Mucosa of rectum (tissue), 2 donors: Measurements from ENCODE around the gene IRS1.

ENCODE experiments used
- H3K27ac ChIP-seq, 2 donors: one replicate each; pipeline ENCODE4 v1.7.0; 2013; ENCODE audit warnings: inconsistent platforms in 2 of 2, low read depth in 2 of 2, low read length in 2 of 2
- H3K27me3 ChIP-seq, 2 donors: one replicate each; pipeline ENCODE4 v1.7.0; 2013; ENCODE audit warnings: low read length in 2 of 2; ENCODE audit not compliant: control insufficient read depth in 2 of 2, insufficient read depth in 2 of 2
- H3K36me3 ChIP-seq, 2 donors: one replicate each; pipeline ENCODE4 v1.7.0; 2013; ENCODE audit warnings: low read length in 2 of 2; ENCODE audit not compliant: control insufficient read depth in 2 of 2, insufficient read depth in 2 of 2
- H3K4me1 ChIP-seq, 2 donors: one replicate each; pipeline ENCODE4 v1.7.0; 2013; ENCODE audit warnings: low read length in 2 of 2, mild to moderate bottlenecking in 1 of 2; ENCODE audit not compliant: control insufficient read depth in 2 of 2, insufficient read depth in 2 of 2
- H3K4me3 ChIP-seq, 2 donors: one replicate each; pipeline ENCODE4 v1.7.0; 2013; ENCODE audit warnings: low read length in 2 of 2
- H3K9ac ChIP-seq, 2 donors: one replicate each; pipeline ENCODE4 v1.7.0; 2013; ENCODE audit warnings: low read length in 2 of 2, low read depth in 1 of 2, mild to moderate bottlenecking in 1 of 2
- H3K9me3 ChIP-seq, 2 donors: one replicate each; pipeline ENCODE4 v1.7.0; 2013; ENCODE audit warnings: low read length in 2 of 2; ENCODE audit not compliant: control insufficient read depth in 2 of 2
- donor health status: healthy.
- donor health status: Normal muscosa, but diverticular disease.

Gene IRS1

DNA sequence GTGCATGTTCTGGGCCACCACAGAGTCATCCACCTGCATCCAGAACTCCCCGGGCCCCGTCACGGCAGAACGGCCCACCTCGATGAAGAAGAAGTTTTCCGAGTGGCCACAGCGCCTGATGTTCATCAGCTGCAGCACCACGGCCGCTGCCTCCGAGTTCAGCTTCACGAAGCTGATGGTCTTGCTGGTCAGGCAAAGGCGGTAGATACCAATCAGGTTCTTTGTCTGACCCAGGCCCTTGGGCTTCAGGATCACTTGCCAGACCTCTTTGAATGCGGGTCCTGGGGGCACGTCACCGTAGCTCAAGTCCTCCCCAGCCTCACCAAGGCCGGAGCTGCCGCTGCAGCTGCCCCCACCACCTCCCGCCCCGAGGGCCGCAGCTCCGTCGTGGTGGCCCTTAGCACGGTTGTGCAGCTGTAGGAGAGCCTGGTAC is 1.6 kb downstream of the IRS1 start:
- peaks cover 23 to 25% of the 10 kb centered on the region in 2 donors for H3K4me1 ChIP-seq
- peak overlapping the region; percentile 75 to 98 for H3K4me3 ChIP-seq
- peaks cover 0 to 2% of the 10 kb centered on the region in 2 donors for H3K36me3 ChIP-seq
- H3K27ac ChIP-seq: peak overlapping the region; percentile 84
- no peaks in the 10 kb centered on the region for H3K27me3 ChIP-seq
- H3K9ac ChIP-seq: peak overlapping the region; percentile 38 to 73
- H3K9me3 ChIP-seq: no peaks in the 10 kb centered on the region

DNA sequence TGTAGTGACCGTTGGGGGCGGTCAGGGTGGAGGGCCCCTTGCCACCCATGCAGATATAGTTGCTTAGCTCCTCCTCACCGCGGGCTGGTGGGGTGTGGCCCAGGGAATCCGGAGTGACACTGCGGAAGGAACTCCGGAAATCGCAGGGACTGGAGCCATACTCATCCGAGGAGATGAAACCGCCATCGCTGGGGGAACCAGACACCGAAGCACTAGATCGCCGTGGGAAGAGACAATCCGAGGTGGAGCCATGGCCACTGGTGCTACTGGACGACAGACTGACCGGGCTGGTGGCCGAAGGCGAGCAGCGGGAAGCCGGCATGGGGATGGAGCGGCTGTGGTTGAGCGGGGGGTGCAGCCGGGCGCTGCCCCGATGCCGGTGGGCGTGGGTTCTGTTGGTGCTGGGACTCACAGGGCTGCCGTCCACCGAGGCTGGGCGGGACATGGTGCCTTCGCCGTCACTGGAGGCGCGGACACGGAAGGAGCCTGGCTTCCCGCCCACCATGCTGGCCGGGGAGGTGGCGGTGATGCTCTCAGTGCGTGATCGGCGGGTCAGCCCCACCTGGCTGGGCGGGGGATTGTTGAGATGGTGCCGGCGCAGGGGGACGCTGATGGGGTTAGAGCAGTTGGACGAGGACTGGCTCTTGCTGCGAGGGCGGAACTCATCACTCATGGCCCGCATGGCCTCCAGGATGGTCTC is 2.2 kb downstream of the IRS1 start:
- no peaks in the 10 kb centered on the region for H3K9me3 ChIP-seq
- no peaks in the 10 kb centered on the region for H3K27me3 ChIP-seq
- peak overlapping the region in 1 of 2 donors; percentile 73 for H3K9ac ChIP-seq
- H3K4me1 ChIP-seq: peaks cover 23 to 29% of the 10 kb centered on the region in 2 donors
- peak overlapping the region; percentile 84 for H3K27ac ChIP-seq
- H3K4me3 ChIP-seq: peak overlapping the region; percentile 75 to 98
- H3K36me3 ChIP-seq: peaks cover 0 to 2% of the 10 kb centered on the region in 2 donors

DNA sequence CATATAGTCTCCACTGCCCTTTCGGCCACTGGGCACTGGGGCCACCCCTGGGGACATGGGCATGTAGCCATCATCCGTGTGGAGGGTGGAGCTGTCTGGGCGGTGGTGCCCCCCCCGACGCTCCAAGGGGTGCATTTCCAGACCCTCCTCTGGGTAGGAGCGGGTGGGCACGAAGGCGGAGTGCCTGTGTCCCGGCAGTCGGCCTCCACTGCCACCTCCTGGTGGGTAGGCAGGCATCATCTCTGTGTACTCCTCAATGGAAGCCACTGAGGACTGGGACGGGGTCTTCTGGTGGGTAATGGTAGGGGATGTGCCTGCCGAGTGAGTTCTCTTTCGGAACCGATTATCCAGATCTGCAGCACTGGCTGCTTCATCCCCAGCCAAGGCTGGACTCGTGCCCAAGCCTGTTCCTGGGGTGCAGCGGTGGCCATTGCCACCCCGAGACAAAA is 2.8 kb downstream of the IRS1 start:
- H3K9me3 ChIP-seq: no peaks in the 10 kb centered on the region
- peak overlapping the region in 1 of 2 donors; percentile 75 for H3K4me3 ChIP-seq
- no peaks in the 10 kb centered on the region for H3K27me3 ChIP-seq
- peak overlapping the region in 1 of 2 donors; percentile 41 for H3K9ac ChIP-seq
- H3K27ac ChIP-seq: peak overlapping the region; percentile 84
- peaks cover 27 to 33% of the 10 kb centered on the region in 2 donors for H3K4me1 ChIP-seq
- H3K36me3 ChIP-seq: peaks cover 0 to 2% of the 10 kb centered on the region in 2 donors

DNA sequence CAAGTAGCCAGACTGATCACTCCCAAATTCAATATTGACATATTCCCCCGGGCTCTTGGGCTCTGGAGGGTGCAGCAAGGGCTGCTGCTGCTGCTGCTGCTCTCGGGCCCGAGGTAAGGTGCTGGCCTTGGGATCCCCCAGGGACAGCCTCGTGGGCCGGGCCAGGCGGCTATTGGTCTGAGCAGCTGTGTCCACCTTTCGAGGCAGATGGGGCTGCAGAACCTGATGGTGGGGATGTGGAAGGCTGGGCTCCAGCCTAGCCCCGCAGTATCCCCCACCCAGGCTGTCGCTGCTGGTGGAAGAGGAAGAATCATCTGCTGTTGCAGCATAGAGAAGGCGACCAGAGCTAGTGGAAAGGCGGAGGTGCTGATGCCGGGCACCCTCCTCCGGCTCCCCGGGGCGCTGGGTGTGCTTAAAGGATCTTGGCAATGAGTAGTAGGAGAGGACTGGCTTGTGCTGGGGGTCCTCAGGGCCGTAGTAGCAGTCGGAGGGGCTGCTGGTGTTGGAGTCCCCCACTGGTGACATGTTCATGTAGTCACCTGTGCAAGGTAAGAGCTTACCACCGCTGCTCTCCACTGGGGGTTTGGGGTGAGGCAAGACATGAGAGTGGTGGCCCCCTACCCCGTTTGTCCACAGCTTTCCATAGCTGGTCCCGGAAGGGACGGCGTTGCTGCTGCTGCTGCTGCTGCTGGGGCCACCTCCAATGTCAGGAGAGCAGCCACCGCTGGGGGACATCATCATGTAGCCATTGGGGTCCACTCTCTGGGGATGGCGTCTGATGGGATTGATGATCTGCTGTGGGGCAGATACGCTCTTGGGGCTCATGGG is 3.4 kb downstream of the IRS1 start:
- Histone ChIP-seq H3K4me3 (peak overlapping the region in 1 of 2 donors; percentile 75), H3K4me1 (peaks cover 22 to 30% of the 10 kb centered on the region in 2 donors), H3K9ac (peak overlapping the region in 1 of 2 donors; percentile 41), H3K27ac (peak overlapping the region; percentile 61 to 84), H3K9me3 (no peaks in the 10 kb centered on the region), H3K27me3 (no peaks in the 10 kb centered on the region), H3K36me3 (peaks cover 0 to 2% of the 10 kb centered on the region in 2 donors)

DNA sequence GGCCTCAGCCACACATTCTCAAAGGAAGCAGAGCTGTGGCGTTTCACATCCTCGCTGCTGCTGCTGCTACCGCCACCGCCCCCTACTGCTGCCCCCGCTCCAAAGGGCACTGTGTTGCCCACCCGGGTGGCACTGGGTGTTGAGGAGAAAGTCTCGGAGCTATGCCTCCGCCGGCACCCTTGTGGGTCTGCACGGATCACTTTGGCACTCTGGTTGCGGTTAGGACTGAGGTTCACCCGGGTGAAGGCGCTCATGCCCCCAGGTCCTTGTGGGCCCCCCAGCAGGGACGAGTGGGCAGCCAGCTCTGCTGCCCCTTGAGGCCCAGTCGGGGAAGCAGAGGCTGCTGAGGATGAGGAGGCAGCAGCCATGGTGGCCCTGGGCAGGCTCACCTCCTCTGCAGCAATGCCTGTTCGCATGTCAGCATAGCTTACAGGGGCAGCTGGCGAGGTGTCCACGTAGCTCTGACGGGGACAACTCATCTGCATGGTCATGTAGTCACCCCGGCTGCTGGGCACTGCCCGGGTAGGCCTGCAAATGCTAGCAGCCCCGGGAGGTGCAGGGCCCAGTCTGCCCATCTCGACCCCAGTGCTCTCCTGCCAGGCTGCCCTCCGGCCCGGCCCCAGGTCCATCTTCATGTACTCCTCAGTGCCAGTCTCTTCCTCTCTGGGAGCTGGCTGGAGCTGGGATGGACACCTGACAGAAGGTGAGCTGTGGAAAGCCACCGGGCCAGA is 4.2 kb downstream of the IRS1 start:
- no peaks in the 10 kb centered on the region for H3K9me3 ChIP-seq
- H3K27ac ChIP-seq: peak overlapping the region; percentile 61 to 84
- H3K36me3 ChIP-seq: peaks cover 0 to 2% of the 10 kb centered on the region in 2 donors
- peak overlapping the region in 1 of 2 donors; percentile 55 for H3K4me3 ChIP-seq
- H3K4me1 ChIP-seq: peaks cover 17 to 26% of the 10 kb centered on the region in 2 donors
- H3K27me3 ChIP-seq: no peaks in the 10 kb centered on the region
- H3K9ac ChIP-seq: peak overlapping the region in 1 of 2 donors; percentile 49

GRCh38 chr2:226794751-226795171 is 4.9 kb downstream of the IRS1 start:
- H3K9me3 ChIP-seq: no peaks in the 10 kb centered on the region
- H3K27ac ChIP-seq: peak overlapping the region; percentile 61 to 84
- no peaks in the 10 kb centered on the region for H3K27me3 ChIP-seq
- H3K36me3 ChIP-seq: peaks cover 0 to 2% of the 10 kb centered on the region in 2 donors
- peaks cover 13 to 22% of the 10 kb centered on the region in 2 donors for H3K4me1 ChIP-seq
- H3K4me3 ChIP-seq: peak overlapping the region; percentile 2 to 55
- H3K9ac ChIP-seq: no peak overlapping the region

GRCh38 chr2:226794196-226794661 is 5.4 kb downstream of the IRS1 start:
- Histone ChIP-seq H3K36me3 (peaks cover 0 to 2% of the 10 kb centered on the region in 2 donors), H3K9ac (peak overlapping the region in 1 of 2 donors; percentile 19), H3K27ac (peak overlapping the region; percentile 0 to 61), H3K4me3 (peak overlapping the region; percentile 29 to 55), H3K9me3 (no peaks in the 10 kb centered on the region), H3K27me3 (no peaks in the 10 kb centered on the region), H3K4me1 (peaks cover 13 to 22% of the 10 kb centered on the region in 2 donors)

GRCh38 chr2:226793646-226794045 is 6.0 kb downstream of the IRS1 start:
- Histone ChIP-seq H3K9me3 (no peaks in the 10 kb centered on the region), H3K27ac (peak overlapping the region; percentile 0 to 61), H3K27me3 (no peaks in the 10 kb centered on the region), H3K9ac (peak overlapping the region in 1 of 2 donors; percentile 19), H3K4me1 (peaks cover 13 to 22% of the 10 kb centered on the region in 2 donors), H3K4me3 (peak overlapping the region; percentile 29 to 55), H3K36me3 (peaks cover 0 to 2% of the 10 kb centered on the region in 2 donors)

DNA sequence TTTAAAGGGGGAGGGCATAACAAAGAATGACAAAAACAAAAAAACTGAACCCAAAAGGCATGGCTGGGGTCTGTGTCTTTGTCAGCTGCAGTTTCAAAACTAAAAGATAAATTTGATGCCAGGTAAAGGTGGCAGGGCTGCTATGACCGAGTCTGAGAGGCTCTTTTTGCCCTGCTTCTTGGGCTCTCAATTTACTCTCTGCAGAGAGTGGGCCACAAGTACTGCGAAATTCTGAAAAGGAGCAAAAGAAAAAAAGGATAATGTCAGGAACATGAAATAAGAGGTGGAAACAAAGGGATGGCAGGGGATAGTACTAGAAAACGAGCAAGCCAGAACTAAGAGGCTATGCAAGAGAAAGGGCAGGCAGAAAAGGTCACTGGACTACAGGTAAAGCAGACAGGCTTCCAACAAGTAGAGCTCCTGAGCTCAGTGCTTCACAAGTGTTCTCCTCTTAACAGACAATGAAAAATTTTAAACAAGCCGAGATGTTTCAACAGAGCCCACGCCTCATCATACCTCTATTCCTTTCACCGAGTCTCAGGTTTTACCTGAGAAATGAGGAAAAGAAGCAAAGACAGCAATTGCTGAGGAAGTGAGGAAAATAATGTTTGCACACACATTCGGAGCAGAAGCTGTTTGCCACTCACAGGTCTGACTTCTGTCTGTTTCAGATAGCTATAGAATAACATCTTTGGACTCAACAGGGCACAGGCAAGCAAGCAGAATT is 7.3 kb downstream of the IRS1 start:
- H3K9ac ChIP-seq: peak overlapping the region; percentile 82 to 86
- peaks cover 12 to 15% of the 10 kb centered on the region in 2 donors for H3K4me1 ChIP-seq
- H3K27ac ChIP-seq: peak overlapping the region; percentile 88 to 90
- H3K4me3 ChIP-seq: peak overlapping the region; percentile 82 to 89
- H3K27me3 ChIP-seq: no peaks in the 10 kb centered on the region
- no peaks in the 10 kb centered on the region for H3K9me3 ChIP-seq
- peaks cover 0 to 2% of the 10 kb centered on the region in 2 donors for H3K36me3 ChIP-seq
